Subcutaneous adipose tissue (tissue), 4 donors: Measurements from ENCODE around the gene OSBPL9. TPM values are rescaled to one million over a fixed set of nuclear protein-coding genes. Genes with fewer than 3 reads are reported as not detected.

ENCODE experiments used
- CTCF ChIP-seq: fragments of 450-650 bp; IDR thresholded peaks from one replicate; pipeline ENCODE4 v1.5.1; 2016; ENCODE audit warnings: low read depth, mild to moderate bottlenecking, control low read depth, antibody characterized with exemption, moderate library complexity
- total RNA-seq, 4 donors: library from RNA; depleted of rRNA; stranded (reverse); fragments of >200 nt; gene quantifications; one replicate each; pipeline ENCODE4 v1.1.0, GENCODE V29; 2016

OSBPL9 gene
- total RNA-seq, 4 donors from 2014 or later: 75.2 to 197 (median 96.6) TPM

GRCh38 chr1:51644533-51645197, 27.8 kb downstream of the OSBPL9 start:
- no peak for TF ChIP-seq CTCF

GRCh38 chr1:51648180-51649109, 31.6 kb downstream of the OSBPL9 start:
- no peak for TF ChIP-seq CTCF

GRCh38 chr1:51649593-51650091, 32.8 kb downstream of the OSBPL9 start:
- TF ChIP-seq CTCF: no peak

GRCh38 chr1:51650198-51650597, 33.3 kb downstream of the OSBPL9 start:
- TF ChIP-seq CTCF: no peak

- TF ChIP-seq CTCF: no peak
Observed at GRCh38 chr1:51651552-51651942, 34.7 kb downstream of the OSBPL9 start.

GRCh38 chr1:51652599-51652998, 35.7 kb downstream of the OSBPL9 start:
- no peak for TF ChIP-seq CTCF

GRCh38 chr1:51653127-51653526, 36.2 kb downstream of the OSBPL9 start:
- TF ChIP-seq CTCF: no peak
